Left ventricle myocardium inferior (tissue), 1 donor: ENCODE results near the gene ADH4. TPM values are rescaled to one million over a fixed set of nuclear protein-coding genes. Genes with fewer than 3 reads are reported as not detected.

ENCODE experiments used
- DNase-seq: peaks from one replicate; pipeline ENCODE4 v3.0.0-alpha.2; 2020
- H3K27ac ChIP-seq: fragments of 200-600 bp; replicated peaks from 2 replicates; pipeline ENCODE4 v1.8.0; 2021
- H3K27me3 ChIP-seq: fragments of 200-600 bp; 2 replicates; pipeline ENCODE4 v1.8.0; 2021; ENCODE audit warnings: low read depth
- H3K36me3 ChIP-seq: fragments of 200-600 bp; 2 replicates; pipeline ENCODE4 v1.8.0; 2021
- H3K4me1 ChIP-seq: fragments of 200-600 bp; 2 replicates; pipeline ENCODE4 v1.8.0; 2021
- H3K4me3 ChIP-seq: fragments of 200-600 bp; 2 replicates; pipeline ENCODE4 v1.8.0; 2021; ENCODE audit warnings: mild to moderate bottlenecking, moderate library complexity
- H3K9me3 ChIP-seq: fragments of 200-600 bp; replicated peaks from 2 replicates; pipeline ENCODE4 v1.8.0; 2021
- intact Hi-C: fragments of 100-400 bp; cut with micrococcal nuclease; formaldehyde crosslinking; loops from one replicate; pipeline ENCODE4 v1.11.0; 2022
- total RNA-seq: library from RNA; stranded (reverse); fragmentation: NEBNext Ultra II Directional; extraction: Animal tissue kit (Norgen Biotek cat#: 25700); gene quantifications from one replicate; pipeline ENCODE4 v1.2.1, GENCODE V29; 2021
- TF ChIP-seq, protein P1 (sequence below): fragments of 200-600 bp; IDR thresholded peaks from 2 replicates; pipeline ENCODE4 v1.8.0; 2021; ENCODE audit warnings: antibody characterized with exemption, mild to moderate bottlenecking, borderline replicate concordance
- donor health status: DM: no; HTN: yes; CAD: no; lungs with severe emphysema.

ADH4 gene
- total RNA-seq, 1 donor from 2014 or later, result not detected

DNA sequence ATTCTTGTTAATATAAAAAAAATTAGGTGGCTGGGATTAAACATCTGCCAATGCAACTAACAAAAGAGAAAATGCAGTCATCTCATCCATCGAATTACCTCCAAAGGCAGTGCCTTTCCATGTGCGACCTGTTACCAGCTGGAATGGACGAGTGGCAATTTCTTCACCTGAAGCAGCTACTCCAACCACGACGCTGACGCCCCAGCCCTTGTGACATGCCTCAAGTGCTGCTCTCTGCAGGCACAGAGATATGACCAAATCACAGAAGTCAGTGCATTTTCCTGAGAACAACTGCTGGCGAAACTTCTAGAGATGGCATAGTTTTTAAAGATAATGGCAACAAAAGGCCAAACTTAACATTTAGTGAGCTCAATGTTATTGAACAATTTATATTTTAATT is 69.3 kb downstream of the ADH4 start:
- TF ChIP-seq, protein P1, sequence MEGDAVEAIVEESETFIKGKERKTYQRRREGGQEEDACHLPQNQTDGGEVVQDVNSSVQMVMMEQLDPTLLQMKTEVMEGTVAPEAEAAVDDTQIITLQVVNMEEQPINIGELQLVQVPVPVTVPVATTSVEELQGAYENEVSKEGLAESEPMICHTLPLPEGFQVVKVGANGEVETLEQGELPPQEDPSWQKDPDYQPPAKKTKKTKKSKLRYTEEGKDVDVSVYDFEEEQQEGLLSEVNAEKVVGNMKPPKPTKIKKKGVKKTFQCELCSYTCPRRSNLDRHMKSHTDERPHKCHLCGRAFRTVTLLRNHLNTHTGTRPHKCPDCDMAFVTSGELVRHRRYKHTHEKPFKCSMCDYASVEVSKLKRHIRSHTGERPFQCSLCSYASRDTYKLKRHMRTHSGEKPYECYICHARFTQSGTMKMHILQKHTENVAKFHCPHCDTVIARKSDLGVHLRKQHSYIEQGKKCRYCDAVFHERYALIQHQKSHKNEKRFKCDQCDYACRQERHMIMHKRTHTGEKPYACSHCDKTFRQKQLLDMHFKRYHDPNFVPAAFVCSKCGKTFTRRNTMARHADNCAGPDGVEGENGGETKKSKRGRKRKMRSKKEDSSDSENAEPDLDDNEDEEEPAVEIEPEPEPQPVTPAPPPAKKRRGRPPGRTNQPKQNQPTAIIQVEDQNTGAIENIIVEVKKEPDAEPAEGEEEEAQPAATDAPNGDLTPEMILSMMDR, result no peak
- intact Hi-C loops, result no loop called here
- H3K4me1 ChIP-seq, result peaks cover 49% of the 10 kb centered on the region
- H3K27ac ChIP-seq, result no peak overlapping the region
- H3K27me3 ChIP-seq, result no peaks in the 10 kb centered on the region
- H3K9me3 ChIP-seq, result no peaks in the 10 kb centered on the region
- DNase-seq, result no peak
- H3K4me3 ChIP-seq, result no peak overlapping the region
- peaks cover 98% of the 10 kb centered on the region for H3K36me3 ChIP-seq

Other genes starting within 250 kb of the ADH4 start
- gene EIF4E, start 215.2 kb downstream of the ADH4 start, total RNA-seq, result 56.1 TPM
- 50.8 TPM for gene METAP1, start 148.6 kb downstream of the ADH4 start, total RNA-seq
- 179 TPM for gene ADH5, start 55.5 kb downstream of the ADH4 start, total RNA-seq
- gene ADH6, start 74.9 kb upstream of the ADH4 start, total RNA-seq, result not detected
- gene ADH1A, start 146.7 kb upstream of the ADH4 start, total RNA-seq, result 0.36 TPM
- 91.9 TPM for gene ADH1B, start 177.1 kb upstream of the ADH4 start, total RNA-seq
- 2.6 TPM for gene ADH1C, start 208.4 kb upstream of the ADH4 start, total RNA-seq